ENCODE results near the gene HRH1.

DNA sequence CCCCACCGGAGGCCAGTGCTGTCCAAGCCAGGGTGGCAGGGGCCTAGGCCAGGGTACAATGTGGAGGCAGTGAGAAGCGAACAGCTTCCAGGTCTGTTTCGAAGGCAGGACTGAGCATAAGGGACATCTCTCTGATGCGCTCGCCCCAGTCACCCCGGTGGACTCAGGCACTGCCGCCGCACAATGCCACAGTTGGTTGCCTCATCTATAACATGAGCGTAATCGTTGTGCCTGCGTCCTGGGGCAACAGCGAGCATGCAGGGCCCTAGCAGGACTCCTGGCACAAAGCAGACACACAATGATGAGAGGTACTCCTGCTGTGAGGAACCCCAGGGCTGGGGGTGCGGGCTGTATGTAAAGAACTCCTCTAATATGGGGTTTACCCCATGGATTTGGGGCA lies 14.1 kb downstream of the HRH1 start:
- TF ChIP-seq, protein P1, sequence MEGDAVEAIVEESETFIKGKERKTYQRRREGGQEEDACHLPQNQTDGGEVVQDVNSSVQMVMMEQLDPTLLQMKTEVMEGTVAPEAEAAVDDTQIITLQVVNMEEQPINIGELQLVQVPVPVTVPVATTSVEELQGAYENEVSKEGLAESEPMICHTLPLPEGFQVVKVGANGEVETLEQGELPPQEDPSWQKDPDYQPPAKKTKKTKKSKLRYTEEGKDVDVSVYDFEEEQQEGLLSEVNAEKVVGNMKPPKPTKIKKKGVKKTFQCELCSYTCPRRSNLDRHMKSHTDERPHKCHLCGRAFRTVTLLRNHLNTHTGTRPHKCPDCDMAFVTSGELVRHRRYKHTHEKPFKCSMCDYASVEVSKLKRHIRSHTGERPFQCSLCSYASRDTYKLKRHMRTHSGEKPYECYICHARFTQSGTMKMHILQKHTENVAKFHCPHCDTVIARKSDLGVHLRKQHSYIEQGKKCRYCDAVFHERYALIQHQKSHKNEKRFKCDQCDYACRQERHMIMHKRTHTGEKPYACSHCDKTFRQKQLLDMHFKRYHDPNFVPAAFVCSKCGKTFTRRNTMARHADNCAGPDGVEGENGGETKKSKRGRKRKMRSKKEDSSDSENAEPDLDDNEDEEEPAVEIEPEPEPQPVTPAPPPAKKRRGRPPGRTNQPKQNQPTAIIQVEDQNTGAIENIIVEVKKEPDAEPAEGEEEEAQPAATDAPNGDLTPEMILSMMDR (IDR thresholded peaks at IDR 0.05), result no peak
- no peak for TF ChIP-seq POLR2A (IDR thresholded peaks at IDR 0.05)

All from uterus (tissue), 2 donors.